Thyroid gland (tissue), 4 donors: ENCODE data around the gene POLR2A. TPM values are rescaled to one million over a fixed set of nuclear protein-coding genes. Genes with fewer than 3 reads are reported as not detected.

Experiments used
- DNase-seq, 2 donors: peaks; one replicate each; pipeline ENCODE4 v3.0.0-alpha.2; 2019
- H3K27ac ChIP-seq, 3 donors: fragments of 200-600 bp; sonication (generic); 1 replicate in 2 of 3; 2 replicates in 1 of 3; pipeline ENCODE4 v1.5.1; 2016 to 2019; ENCODE audit warnings: mild to moderate bottlenecking in 1 of 3, moderate library complexity in 1 of 3
- H3K27me3 ChIP-seq: fragments of 200-600 bp; sonication (generic); one replicate; pipeline ENCODE4 v1.5.1; 2019
- H3K36me3 ChIP-seq, 2 donors: fragments of 200-600 bp; sonication (generic); one replicate each; pipeline ENCODE4 v1.5.1; 2016 to 2019
- H3K4me1 ChIP-seq, 2 donors: fragments of 200-600 bp; sonication (generic); one replicate each; pipeline ENCODE4 v1.5.1; 2017 to 2019
- H3K4me3 ChIP-seq, 3 donors: fragments of 200-600 bp; sonication (generic); replicated peaks in 1 of 3; 1 replicate in 2 of 3; 2 replicates in 1 of 3; pipeline ENCODE4 v1.5.1; 2016; ENCODE audit warnings: mild to moderate bottlenecking in 1 of 3
- H3K9me3 ChIP-seq: fragments of 200-600 bp; sonication (generic); one replicate; pipeline ENCODE4 v1.5.1; 2017
- POLR2A ChIP-seq, 2 donors: fragments of 450-650 bp; IDR thresholded peaks; one replicate each; pipeline ENCODE4 v1.6.1; 2017; ENCODE audit warnings: antibody characterized with exemption in 2 of 2, mild to moderate bottlenecking in 2 of 2, moderate library complexity in 1 of 2
- WGBS, 2 donors: methylation state at CpG; one replicate each; pipeline ENCODE4 v1.1.5; 2017; 5-methylcytosine and 5-hydroxymethylcytosine counted together
- intact Hi-C: fragments of 100-400 bp; cut with DNase I; formaldehyde crosslinking; loops from one replicate; pipeline ENCODE4 v1.15.1; 2023
- small RNA-seq: library from RNA; depleted of rRNA; stranded (forward); fragments of <200 nt; gene quantifications from one replicate; pipeline ENCODE3, GENCODE V24; 2016
- total RNA-seq, 4 donors: library from RNA; depleted of rRNA; stranded (reverse); fragments of >200 nt; gene quantifications; one replicate each; pipeline ENCODE4 v1.2.3, GENCODE V29; 2016
- TF ChIP-seq, protein P1 (sequence below), 6 experiments: fragments of 200-600 bp in 3 of 6; fragments of 450-650 bp in 3 of 6; sonication (generic) in 3 of 6; IDR thresholded peaks; one replicate each; pipeline ENCODE4 v1.5.1; 2016 to 2019; ENCODE audit warnings: antibody characterized with exemption in 6 of 6, mild to moderate bottlenecking in 2 of 6, inconsistent platforms in 1 of 6, moderate library complexity in 1 of 6

POLR2A gene
- total RNA-seq, 4 donors from 2014 or later: 47.6 to 125 (median 82.2) TPM

DNA sequence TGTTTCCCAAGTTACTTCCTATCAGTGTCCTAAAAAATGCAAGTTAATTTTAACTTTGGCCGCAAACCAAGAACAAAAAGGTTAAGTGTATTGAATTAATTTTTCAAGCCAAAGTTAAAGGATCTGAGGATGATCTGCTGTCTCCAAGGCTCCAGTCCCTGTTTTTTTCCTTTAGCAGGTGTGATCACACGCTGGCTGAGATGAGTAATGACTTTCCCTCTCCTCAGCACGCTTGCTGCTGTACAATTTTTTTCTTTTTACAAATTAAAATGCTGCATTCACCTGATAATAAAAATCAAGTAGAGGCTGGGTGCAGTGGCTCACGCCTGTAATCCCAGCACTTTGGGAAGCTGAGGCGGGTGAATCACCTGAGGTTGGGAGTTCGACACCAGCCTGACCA, 60.7 kb downstream of the POLR2A start:
- Histone ChIP-seq H3K36me3 (no peaks in the 10 kb centered on the region), H3K9me3 (no peaks in the 10 kb centered on the region), H3K4me3 (no peak overlapping the region), H3K27ac (no peak overlapping the region), H3K4me1 (peaks cover 10 to 15% of the 10 kb centered on the region in 2 donors), H3K27me3 (no peaks in the 10 kb centered on the region)
- TF ChIP-seq, protein P1, sequence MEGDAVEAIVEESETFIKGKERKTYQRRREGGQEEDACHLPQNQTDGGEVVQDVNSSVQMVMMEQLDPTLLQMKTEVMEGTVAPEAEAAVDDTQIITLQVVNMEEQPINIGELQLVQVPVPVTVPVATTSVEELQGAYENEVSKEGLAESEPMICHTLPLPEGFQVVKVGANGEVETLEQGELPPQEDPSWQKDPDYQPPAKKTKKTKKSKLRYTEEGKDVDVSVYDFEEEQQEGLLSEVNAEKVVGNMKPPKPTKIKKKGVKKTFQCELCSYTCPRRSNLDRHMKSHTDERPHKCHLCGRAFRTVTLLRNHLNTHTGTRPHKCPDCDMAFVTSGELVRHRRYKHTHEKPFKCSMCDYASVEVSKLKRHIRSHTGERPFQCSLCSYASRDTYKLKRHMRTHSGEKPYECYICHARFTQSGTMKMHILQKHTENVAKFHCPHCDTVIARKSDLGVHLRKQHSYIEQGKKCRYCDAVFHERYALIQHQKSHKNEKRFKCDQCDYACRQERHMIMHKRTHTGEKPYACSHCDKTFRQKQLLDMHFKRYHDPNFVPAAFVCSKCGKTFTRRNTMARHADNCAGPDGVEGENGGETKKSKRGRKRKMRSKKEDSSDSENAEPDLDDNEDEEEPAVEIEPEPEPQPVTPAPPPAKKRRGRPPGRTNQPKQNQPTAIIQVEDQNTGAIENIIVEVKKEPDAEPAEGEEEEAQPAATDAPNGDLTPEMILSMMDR (IDR thresholded peaks at IDR 0.05): no peak
- TF ChIP-seq POLR2A (IDR thresholded peaks at IDR 0.05): no peak
- 67 to 71% methylated on average over 6 of the region's 6 CpGs for WGBS, 2 donors
- intact Hi-C loops: no loop called here
- DNase-seq: no peak

GRCh38 chr17:7548585-7549400, 64.6 kb downstream of the POLR2A start, which contains the start of gene TNFSF12:
TSS of gene TNFSF12 (plus strand) at chr17:7549058. CDS start at chr17:7549154, 96 bp downstream.
- 1 to 3% methylated on average over 19 to 31 of the region's 65 CpGs for WGBS, 2 donors
- Histone ChIP-seq H3K4me1 (peaks cover 10 to 19% of the 10 kb centered on the region in 2 donors), H3K27ac (peak within 1 kb of the TSS; percentile 73 to 92 (median 89)), H3K9me3 (no peaks in the 10 kb centered on the region), H3K4me3 (peak within 1 kb of the TSS; percentile 52 to 97 (median 85)), H3K36me3 (no peaks in the 10 kb centered on the region), H3K27me3 (no peaks in the 10 kb centered on the region)
- TF ChIP-seq POLR2A (IDR thresholded peaks at IDR 0.05): peak in 1 of 2 donors; percentile 41
- TF ChIP-seq, protein P1 (IDR thresholded peaks at IDR 0.05): peak in 3 of 6 experiments; percentile 21 to 32 (median 23)
- intact Hi-C loops: no loop called here
- DNase-seq: peak; percentile 62 to 65

Small RNA genes lying within 50 kb of the gene (small RNA-seq; reads per million reads assigned to genes)
- not detected for gene RF00019

Other genes with a start within 250 kb of the POLR2A start
- gene DVL2, start 249.8 kb upstream of the POLR2A start, total RNA-seq: 10 to 100 TPM; 45.3 to 68.6 (median 49.0) TPM
- 10 to 100 TPM; 19.8 to 39.5 (median 35.8) TPM for gene PHF23, start 244.9 kb upstream of the POLR2A start, total RNA-seq
- gene GABARAP, start 241.9 kb upstream of the POLR2A start, total RNA-seq: 100 to 1,000 TPM; 112 to 840 (median 273) TPM
- 10 to 100 TPM; 35.1 to 70.4 (median 48.4) TPM for gene CTDNEP1, start 232.6 kb upstream of the POLR2A start, total RNA-seq
- 10 to 100 TPM; 27.4 to 49.0 (median 33.0) TPM for gene ELP5, start 232.2 kb upstream of the POLR2A start, total RNA-seq
- 100 to 1,000 TPM; 108 to 161 (median 144) TPM for gene CLDN7, start 221.9 kb upstream of the POLR2A start, total RNA-seq
- gene SLC2A4, start 202.6 kb upstream of the POLR2A start, total RNA-seq: 10 to 100 TPM in 1 of 4 donors, 1 to 10 TPM in 3; 2.5 to 14.6 (median 3.9) TPM
- gene YBX2, start 189.7 kb upstream of the POLR2A start, total RNA-seq: 1 to 10 TPM; 1.2 to 4.1 (median 2.1) TPM
- 100 to 1,000 TPM; 135 to 210 (median 144) TPM for gene EIF5A, start 176.7 kb upstream of the POLR2A start, total RNA-seq
- 100 to 1,000 TPM in 2 of 4 donors, 10 to 100 TPM in 2; 69.5 to 130 (median 100) TPM for gene GPS2, start 169.0 kb upstream of the POLR2A start, total RNA-seq
- gene NEURL4, start 155.0 kb upstream of the POLR2A start, total RNA-seq: 10 to 100 TPM; 18.5 to 32.8 (median 22.5) TPM
- gene ACAP1, start 147.8 kb upstream of the POLR2A start, total RNA-seq: 1 to 10 TPM in 3 of 4 donors, under 1 TPM in 1; 0.89 to 7.1 (median 3.8) TPM
- gene KCTD11, start 132.2 kb upstream of the POLR2A start, total RNA-seq: 10 to 100 TPM in 3 of 4 donors, 1 to 10 TPM in 1; 6.6 to 20.4 (median 18.7) TPM
- not detected for gene TMEM95, start 129.2 kb upstream of the POLR2A start, total RNA-seq
- 10 to 100 TPM; 11.0 to 30.2 (median 15.9) TPM for gene TNK1, start 103.3 kb upstream of the POLR2A start, total RNA-seq
- gene PLSCR3, start 89.8 kb upstream of the POLR2A start, total RNA-seq: 10 to 100 TPM; 18.3 to 21.6 (median 19.9) TPM
- 100 to 1,000 TPM in 1 of 4 donors, 10 to 100 TPM in 3; 27.8 to 133 (median 35.2) TPM for gene TMEM256, start 80.3 kb upstream of the POLR2A start, total RNA-seq
- 1 to 10 TPM; 2.2 to 6.3 (median 4.7) TPM for gene NLGN2, start 76.5 kb upstream of the POLR2A start, total RNA-seq
- not detected for gene SPEM1, start 64.0 kb upstream of the POLR2A start, total RNA-seq
- under 1 TPM in 1 of 4 donors, not detected in 3; 0.40 TPM for gene SPEM2, start 58.8 kb upstream of the POLR2A start, total RNA-seq
- gene SPEM3, start 55.5 kb upstream of the POLR2A start, total RNA-seq: not detected
- 10 to 100 TPM; 11.3 to 19.4 (median 16.4) TPM for gene TMEM102, start 48.9 kb upstream of the POLR2A start, total RNA-seq
- gene FGF11, start 44.9 kb upstream of the POLR2A start, total RNA-seq: 10 to 100 TPM in 3 of 4 donors, 1 to 10 TPM in 1; 4.3 to 12.1 (median 10.5) TPM
- gene CHRNB1, start 39.3 kb upstream of the POLR2A start, total RNA-seq: 10 to 100 TPM; 13.4 to 29.2 (median 19.8) TPM
- gene ZBTB4, start 4.7 kb upstream of the POLR2A start, total RNA-seq: 10 to 100 TPM; 58.5 to 85.2 (median 79.9) TPM
- not detected for gene SLC35G6, start 2.9 kb upstream of the POLR2A start, total RNA-seq
- gene TNFSF12, start 64.7 kb downstream of the POLR2A start, total RNA-seq: 10 to 100 TPM; 17.9 to 39.9 (median 30.8) TPM
- gene TNFSF13, start 74.4 kb downstream of the POLR2A start, total RNA-seq: 10 to 100 TPM; 11.7 to 32.2 (median 24.8) TPM
- gene SENP3, start 77.6 kb downstream of the POLR2A start, total RNA-seq: 10 to 100 TPM; 62.4 to 73.3 (median 66.3) TPM
- 10 to 100 TPM; 13.6 to 52.0 (median 21.5) TPM for gene CD68, start 95.3 kb downstream of the POLR2A start, total RNA-seq
- gene MPDU1, start 99.5 kb downstream of the POLR2A start, total RNA-seq: 100 to 1,000 TPM in 3 of 4 donors, 10 to 100 TPM in 1; 88.8 to 250 (median 164) TPM
- 1 to 10 TPM in 1 of 4 donors, under 1 TPM in 1, not detected in 2; 0.67 to 3.1 TPM for gene SOX15, start 105.7 kb downstream of the POLR2A start, total RNA-seq
- 10 to 100 TPM; 27.6 to 37.5 (median 28.6) TPM for gene FXR2, start 130.5 kb downstream of the POLR2A start, total RNA-seq
- 10 to 100 TPM; 59.5 to 74.2 (median 61.9) TPM for gene SAT2, start 143.5 kb downstream of the POLR2A start, total RNA-seq
- gene SHBG, start 145.8 kb downstream of the POLR2A start, total RNA-seq: under 1 TPM in 1 of 4 donors, not detected in 3; 0.83 TPM
- gene ATP1B2, start 166.6 kb downstream of the POLR2A start, total RNA-seq: 1 to 10 TPM in 2 of 4 donors, under 1 TPM in 2; 0.40 to 1.7 (median 0.90) TPM
- gene TP53, start 203.1 kb downstream of the POLR2A start, total RNA-seq: 10 to 100 TPM; 16.4 to 66.4 (median 35.6) TPM
- 1 to 10 TPM; 2.9 to 8.0 (median 4.6) TPM for gene WRAP53, start 204.1 kb downstream of the POLR2A start, total RNA-seq
- gene EFNB3, start 220.8 kb downstream of the POLR2A start, total RNA-seq: under 1 TPM in 3 of 4 donors, not detected in 1; 0.27 to 0.38 (median 0.33) TPM
- under 1 TPM in 3 of 4 donors, not detected in 1; under 0.01 to 0.22 (median 0.20) TPM for gene DNAH2, start 233.4 kb downstream of the POLR2A start, total RNA-seq